ENCODE results near the gene ZNF582.

The ZNF582 gene

DNA sequence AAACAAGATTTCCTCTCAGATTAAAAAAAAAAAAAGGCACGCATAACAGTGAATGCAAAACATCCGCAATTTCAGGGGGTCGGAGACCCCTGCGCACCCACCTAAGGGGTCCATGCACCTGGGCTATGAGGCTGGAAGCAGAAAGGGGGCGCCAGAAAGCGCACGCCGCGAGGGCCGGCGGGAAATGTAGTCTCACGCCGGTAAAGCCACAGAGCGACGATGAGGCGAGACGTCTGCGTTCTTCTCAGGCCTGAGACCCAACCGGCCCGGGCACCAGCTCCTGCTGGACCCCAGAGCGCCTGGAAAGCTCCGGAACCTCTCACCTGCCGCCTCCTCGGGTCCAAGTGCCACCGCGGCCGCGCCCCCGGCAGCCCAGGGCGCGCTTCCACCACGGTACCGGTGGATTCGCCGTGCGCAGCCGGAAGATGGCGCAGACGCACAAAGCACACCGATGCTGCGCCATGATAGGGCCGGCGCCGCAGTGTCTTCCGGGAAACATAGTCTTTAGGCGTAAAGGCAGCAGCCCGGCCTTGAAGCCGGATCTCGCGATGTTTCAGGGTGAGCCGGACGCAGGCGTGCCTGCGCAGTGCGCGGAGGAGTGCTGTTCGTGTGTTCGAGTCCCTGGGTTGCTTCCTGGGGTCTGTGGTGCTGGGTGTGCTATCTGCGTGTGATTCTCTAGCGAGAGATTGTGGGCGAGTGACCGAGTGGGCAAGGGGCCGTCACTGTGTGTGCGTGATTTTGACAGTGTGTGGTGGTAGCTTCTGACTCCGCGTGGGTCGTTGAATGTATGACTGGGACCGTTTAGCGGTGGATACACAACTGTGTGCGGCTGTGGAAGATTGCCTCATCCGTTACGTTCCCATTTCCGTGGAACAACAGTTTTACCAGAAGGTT is at the start of gene ZNF582:
Gene ZNF582, minus strand, starts transcription at position 416 of the 894 bp plus-strand sequence. CDS start 1,782 bp downstream, outside the sequence.
- peak; percentile 66 to 67 for DNase-seq

DNA sequence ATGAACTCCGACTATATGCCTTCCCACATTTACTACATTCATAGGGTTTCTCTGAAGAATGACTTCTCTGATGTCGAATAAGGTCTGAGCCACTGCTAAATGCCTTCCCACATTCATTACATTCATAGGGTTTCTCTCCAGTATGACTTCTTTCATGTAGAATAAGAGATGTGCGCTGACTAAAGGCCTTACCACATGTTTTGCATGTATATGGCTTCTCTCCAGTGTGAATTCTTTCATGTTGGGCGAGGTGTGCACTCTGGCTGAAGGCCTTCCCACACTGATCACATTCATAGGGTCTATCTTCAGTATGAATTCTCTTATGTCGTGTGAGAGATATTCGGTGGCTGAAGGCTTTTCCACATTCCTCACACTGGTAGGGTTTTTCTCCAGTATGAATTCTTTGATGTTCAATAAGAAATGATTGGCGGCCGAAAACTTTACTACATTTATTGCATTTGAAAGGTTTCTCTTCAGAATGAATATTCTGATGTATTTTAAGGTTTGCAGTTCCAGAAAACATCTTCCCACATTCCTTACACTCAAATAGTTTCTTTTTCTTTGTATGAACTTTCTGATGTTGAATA is 48.0 kb upstream of the ZNF582 start:
- no peak for DNase-seq

DNA sequence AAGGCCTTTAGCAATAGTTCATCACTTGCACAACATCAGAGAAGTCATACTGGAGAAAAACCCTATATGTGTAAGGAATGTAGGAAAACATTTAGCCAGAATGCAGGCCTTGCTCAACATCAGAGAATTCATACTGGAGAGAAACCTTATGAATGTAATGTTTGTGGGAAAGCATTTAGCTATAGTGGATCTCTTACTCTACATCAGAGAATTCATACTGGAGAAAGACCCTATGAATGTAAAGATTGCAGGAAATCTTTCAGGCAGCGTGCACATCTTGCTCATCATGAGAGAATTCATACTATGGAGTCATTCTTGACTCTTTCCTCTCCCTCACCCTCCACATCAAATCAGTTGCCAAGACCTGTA is 30.6 kb upstream of the ZNF582 start:
- DNase-seq: no peak

DNA sequence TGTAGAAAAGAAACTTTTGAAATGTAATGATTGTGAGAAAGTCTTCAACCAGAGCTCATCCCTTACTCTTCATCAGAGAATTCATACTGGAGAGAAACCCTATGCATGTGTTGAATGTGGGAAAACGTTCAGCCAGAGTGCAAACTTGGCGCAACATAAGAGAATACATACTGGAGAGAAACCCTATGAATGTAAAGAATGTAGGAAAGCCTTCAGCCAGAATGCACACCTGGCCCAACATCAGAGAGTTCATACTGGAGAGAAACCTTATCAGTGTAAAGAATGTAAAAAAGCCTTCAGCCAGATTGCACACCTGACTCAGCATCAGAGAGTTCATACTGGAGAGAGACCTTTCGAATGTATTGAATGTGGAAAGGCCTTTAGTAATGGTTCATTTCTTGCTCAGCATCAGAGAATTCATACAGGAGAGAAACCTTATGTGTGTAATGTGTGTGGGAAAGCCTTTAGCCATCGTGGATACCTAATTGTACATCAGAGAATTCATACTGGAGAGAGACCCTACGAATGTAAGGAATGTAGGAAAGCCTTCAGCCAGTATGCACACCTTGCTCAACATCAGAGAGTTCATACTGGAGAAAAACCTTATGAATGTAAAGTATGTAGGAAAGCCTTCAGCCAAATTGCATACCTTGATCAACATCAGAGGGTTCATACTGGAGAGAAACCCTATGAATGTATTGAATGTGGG is 30.1 kb upstream of the ZNF582 start:
- DNase-seq: no peak

DNA sequence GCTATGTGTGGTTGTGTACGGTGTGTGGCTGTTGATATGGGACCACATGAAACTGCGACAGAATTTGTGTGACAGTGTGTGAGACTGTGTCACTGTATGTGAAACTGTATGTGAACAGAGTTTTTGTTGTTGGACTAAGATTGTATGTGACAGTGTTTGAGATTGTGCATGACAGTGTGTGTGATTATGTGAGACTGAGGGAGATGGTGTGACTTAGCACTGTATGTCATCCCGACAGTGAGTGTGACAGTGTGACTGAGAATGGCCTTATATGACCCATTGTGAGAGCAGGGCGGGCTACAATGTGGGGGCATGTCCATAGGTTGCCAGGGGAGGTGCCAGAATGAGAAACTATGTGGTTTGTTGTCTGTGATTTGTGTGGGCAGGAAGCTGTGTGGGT is 11.7 kb upstream of the ZNF582 start:
- DNase-seq: no peak

DNA sequence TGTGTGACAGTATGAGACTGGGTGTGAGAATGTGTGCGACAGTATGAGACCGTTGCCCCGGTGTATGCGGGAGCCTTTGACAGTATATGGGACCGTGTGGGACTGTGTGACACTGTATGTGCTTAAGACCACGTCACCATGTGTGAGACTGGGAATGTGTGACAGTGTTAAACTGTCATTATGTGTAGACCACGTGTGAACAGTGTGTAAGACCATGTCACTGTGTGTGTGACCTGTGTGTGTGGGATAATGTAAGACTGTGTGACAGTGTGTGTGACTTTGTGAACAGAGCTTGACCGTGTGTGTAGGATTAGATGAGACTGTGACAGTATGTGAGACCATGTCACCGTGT is 11.3 kb upstream of the ZNF582 start:
- no peak for DNase-seq

DNA sequence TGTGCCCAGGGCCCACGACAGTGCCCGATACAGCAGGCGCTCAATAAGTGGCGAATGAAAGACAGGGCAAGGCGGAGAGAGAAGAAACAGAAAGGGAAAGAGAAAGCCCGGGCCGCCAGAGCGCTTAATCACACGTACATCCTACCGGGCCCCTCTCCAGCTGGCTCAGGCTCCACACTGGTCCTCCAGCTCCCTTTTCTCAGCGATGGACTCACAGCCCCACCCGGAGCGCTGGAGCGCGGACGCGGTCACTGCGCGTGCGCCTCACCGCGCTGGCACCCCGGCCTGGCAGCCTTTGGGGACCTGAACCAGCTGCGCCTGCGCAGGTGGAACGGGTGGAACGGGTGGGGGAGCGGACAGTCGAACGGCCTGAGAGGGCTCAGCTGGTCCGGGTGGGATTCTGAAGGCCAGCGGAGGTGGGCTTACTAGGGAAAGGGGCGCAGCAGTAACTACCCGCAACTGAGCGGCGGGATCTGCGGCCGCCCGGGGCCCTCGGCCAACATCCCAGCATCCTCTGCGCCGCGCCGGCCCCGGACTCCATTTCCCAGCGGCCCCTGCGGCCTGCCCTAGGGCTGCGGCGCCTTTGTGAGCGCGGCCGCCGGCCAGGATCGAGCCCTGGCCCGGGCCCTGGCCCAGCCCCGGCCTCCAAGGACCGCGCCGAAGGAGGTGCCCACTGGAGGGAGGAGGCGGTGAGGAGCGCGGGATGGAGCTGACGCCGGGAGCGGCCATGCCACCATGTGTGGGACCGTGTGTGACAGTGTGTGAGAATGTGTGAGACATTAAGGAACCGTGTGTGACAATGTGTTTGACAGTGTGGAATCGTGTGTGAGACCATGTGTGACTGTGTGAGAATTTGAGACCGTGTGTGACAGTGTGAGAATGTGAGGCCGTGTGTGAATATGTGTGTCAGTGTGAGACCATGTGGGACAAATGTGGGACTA is 10.7 kb upstream of the ZNF582 start, which contains the start of gene ZNF583:
Gene ZNF583, plus strand, starts transcription at position 569 of the 941 bp plus-strand sequence. CDS start 2,783 bp downstream, outside the sequence.
- peak; percentile 72 to 85 for DNase-seq

DNA sequence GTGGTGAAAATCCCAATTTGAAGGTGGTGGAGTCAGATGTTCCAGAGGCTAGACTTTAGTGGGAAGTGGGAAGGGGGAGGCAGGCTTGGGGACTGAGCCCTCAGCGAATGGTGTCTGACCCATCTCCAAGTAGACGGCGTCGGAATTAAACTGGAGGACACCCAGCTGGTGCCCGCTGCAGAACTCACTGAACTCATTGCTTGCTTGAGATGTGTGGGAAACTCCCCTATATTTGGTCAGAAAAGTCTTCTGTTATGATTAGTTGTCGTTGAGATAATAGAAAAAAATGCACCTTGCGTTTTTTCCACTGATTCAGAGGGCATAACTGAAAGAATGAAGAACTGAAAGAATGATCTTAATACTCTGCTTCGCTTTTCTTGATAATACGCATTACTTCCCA is 9.9 kb upstream of the ZNF582 start:
- no peak for DNase-seq

DNA sequence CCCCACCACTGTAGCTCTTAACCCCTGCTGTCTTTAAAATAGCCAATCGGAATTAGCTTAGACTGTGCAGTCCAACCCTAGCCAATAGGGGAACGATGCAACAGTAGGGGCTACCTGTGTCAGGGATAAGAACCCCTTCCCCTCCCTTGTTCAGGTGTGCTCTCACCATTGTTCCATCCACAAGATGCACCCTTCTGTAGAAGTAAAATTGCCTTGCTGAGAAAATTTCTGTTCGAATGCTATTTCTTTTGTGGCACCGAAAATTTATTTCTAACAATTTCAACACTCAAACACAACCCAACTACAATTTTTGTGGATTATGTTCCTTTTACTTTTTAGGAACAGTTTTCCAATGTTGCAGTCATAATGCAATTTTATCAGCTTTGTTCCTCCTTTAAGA is 7.2 kb upstream of the ZNF582 start:
- no peak for DNase-seq

DNA sequence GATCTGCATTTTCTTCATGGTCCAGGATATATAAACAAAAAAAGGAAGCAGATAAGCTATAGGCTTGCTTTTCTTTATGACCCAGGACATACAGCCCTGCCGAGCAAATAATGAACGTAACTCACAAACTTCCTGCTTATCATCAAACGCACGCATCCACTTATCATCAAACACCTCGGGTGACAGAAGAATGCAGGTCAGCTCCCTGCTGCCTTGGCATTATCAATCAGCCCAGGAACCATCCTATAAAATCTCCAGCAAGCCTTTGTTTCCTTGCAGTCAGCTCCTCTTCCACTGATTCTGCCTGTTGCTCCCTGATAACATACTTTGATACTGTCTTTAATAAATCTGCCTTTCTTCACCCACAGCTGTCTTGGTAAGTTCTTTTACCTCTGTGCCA is 5.5 kb upstream of the ZNF582 start:
- no peak for DNase-seq

DNA sequence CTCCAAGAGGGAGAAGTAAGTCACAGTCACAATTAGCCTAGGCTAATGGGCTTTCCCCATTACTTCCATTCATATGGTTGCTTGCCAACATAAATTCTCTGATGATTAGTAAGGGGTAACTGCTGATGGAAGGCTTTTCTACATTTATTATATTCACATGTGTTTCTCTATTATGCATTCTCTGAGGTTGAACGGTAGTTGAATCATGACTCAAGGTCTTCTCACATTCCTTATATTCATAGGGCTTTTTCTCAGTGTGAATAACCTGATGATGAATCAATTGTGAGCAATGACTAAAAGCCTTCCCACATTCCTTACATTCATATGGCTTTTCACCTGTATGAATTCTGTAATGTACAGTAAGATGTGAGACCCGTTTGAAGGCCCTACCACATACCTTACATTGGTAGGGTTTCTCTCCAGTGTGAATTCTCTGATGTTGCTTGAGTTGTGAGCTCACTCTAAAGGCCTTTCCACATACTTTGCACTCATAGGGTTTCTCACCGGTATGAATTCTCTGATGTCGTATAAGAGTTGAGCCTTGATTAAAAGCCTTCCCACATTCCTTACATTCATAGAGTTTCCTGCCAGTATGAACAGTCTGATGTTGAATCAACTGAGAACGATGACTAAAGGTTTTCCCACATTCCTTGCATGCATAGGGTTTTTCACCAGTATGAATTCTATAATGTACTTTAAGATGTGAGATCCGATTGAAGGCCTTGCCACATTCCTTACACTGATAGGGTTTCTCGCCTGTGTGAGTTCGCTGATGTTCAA is 9.3 kb downstream of the ZNF582 start:
- no peak for DNase-seq

DNA sequence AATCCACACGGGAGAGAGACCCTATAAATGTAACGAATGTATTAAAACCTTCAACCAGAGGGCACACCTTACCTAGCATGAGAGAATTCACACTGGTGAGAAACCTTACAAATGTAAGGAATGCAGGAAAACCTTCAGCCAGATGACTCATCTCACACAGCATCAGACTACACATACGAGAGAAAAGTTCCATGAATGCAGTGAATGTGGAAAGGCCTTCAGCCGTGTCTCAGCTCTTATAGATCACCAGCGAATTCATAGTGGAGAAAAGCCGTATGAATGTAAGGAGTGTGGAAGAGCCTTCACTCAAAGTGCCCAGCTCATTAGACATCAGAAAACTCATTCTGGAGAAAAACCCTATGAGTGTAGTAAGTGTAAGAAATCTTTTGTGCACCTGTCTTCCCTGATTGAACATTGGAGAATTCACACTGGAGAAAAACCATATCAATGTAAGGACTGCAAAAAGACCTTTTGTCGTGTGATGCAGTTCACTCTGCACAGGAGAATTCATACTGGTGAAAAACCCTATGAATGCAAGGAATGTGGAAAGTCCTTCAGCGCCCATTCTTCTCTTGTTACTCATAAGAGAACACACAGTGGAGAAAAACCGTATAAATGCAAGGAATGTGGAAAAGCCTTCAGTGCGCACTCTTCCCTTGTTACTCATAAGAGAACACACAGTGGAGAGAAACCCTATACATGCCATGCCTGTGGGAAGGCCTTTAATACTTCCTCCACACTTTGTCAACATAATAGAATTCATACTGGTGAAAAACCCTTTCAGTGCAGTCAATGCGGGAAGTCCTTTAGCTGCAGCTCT is 16.0 kb downstream of the ZNF582 start:
- DNase-seq: no peak

DNA sequence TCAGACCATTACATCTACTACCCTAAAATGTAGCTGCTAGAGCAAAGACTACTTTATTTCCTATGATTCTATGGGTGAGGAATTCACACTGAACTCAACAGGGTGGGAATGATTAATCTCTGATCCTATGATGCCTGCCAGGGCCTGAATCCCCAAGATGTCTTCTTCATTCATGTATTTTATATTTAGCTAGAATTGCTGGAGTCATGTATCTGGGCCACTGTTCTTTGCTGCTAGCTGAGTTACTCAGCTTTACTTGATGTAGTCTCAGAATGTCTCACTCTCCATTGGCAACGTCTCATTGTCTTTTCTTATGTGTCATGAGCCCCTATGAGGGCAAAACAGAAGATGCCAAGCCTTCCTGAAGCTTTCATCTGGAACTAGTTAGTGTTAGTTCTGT is 21.1 kb downstream of the ZNF582 start:
- DNase-seq: no peak

DNA sequence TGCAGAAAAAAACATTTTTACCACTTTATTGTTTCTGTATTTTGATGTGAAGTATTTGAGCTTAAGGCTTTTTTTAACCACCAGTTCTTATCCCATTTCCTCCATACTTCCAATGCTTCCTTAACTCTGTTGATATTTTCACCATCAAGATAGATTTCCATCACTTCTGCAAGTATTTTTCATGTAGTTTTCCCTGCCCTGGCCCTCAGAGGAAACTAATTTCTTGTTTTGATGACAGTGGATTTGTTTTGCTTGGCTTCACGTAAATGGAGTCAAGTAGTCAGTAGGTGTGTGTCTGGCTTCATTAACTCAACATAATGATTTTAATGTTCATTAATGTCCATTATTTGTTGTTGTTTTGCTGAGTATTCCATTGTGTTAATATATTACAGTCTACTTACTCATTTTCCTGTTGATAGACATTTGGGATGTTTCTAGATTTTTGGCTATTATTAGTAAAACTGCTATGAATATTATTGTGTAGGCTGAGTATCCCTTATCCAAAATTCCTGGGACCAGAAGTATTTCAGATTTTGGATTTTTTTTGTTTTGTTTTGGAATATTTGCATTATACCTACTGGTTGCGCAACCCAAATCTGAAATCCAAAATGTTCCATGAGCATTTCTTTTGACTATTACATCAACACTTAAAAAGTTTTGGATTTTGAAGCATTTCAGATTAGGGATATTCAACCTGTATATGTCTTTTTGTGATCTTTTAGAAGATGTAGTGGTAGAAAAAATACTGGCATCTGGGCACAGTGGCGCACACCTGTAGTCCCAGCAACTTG is 23.3 kb downstream of the ZNF582 start:
- DNase-seq: no peak

DNA sequence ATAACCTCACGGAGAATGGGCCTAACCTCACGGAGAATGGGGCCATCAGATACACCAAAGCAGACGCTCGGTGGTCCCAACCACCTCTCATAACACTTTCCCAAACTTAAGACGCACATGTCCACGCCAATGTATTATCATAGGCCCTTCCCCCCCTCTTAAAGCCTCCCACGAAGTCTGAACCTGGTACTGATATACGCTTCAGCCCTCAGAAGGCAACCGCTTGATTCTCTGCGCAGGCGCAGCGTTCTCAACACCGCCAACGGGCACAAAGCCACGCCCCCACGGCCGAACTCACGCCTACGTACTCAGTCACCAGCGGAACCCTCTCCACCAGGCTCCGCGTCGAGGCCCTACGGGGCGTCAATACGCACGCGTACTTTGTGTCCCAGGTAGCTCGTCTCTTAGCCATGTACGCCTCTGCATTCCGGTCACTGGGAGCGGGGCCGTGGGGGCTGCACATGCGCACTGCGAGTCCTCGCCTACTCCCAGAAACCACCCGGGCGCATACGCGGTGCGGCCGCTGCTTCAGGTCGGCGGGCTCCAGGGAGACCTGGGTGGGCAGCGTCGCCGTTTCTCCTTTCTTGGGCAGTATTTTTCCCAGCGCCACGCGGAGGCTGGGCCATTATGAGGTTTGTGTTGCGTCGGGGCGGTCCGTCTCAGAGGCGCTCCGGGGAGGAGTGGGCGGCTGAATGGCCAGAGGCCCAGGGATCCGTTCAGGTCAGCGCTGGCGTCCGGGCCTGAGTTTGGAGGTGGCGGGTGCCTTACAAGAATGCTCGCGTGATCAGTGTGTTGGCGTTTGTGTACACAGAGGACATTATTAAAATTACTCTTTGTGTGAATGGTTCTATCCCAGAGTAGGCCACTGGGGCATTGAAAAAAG is 25.3 kb downstream of the ZNF582 start:
- peak; percentile 75 to 84 for DNase-seq

DNA sequence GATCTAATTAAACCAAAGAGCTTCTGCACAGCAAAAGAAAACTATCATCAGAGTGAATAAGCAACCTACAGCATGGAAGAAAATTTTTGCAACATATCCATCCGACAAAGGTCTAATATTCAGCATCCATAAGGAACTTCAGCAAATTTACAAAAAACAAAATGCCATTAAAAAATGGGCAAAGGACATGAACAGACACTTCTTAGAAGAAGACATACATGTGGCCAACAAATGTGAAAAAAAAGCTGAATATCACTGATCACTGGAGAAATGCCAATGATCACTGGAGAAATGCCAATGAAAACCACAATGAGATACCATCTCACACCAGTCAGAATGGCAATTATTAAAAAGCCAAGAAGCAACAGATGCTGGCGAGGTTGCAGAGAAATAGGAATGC is 32.5 kb downstream of the ZNF582 start:
- no peak for DNase-seq

DNA sequence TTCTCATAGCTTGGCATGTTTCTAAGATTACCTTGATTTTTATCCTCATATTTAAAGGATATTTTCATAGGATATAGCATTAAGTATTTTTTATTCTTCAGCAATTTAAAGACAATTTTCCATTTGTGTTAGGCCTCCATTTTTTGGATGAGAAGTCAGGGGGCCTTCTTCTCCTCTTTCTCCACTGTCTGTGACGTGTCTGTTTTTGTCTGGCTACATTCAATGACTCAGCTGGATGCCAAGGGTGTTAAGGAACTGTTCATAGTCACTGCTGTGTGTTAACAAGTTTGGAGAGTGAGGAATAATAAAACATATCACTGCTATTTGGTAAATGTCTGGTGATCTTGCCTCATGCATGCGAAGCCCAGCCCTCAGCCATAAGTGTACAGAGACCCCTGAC is 36.4 kb downstream of the ZNF582 start:
- no peak for DNase-seq

DNA sequence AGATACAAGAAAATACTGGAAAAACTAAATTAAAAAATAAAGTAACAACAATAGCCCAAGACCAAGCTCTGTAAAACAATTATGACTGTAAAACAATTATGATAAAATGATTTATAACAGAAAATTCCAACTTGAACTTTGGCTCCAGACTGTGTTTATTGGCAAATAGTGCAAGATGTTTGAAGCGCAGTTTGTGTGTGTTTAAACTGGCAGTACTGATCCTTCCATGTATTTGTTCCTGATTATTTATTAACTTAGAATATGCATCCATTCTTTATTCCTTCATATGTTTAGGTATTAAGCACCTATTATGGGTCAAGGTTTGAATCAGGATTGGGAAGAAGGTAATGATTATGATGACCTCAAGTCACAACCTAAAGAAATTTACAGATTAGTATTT is 37.8 kb downstream of the ZNF582 start:
- no peak for DNase-seq

DNA sequence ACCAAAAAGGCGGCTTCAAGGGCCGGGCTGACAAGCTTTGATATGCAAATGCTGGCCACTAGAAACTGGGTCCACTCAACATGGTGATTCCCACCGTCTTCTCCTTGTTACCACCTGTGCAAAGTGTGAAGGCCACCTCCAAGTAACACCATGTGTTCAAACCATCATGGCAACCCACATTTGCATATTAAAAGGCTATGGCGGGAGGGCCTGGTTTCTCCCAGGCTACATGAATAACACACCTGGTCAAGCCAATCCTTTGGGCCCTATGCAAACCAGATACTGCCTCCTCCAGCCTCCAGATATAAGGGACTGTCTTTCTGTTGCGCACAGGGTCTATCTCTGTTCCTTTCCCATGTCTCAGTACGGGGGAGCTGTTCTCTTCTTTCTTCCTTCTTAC is 42.1 kb downstream of the ZNF582 start:
- no peak for DNase-seq

Data from SHP77 (cell line).